GM19328 (cell line): ENCODE measurements around the gene SP8.

ENCODE experiments used
- ATAC-seq: cut with Tn5 transposase; IDR thresholded peaks from one replicate; pipeline ENCODE4 v1.9.1; 2021; ENCODE audit warnings: mild to moderate bottlenecking, moderate library complexity; ENCODE audit not compliant: unreplicated experiment

The SP8 gene

GRCh38 chr7:20795361-20795760, 8.7 kb upstream of the SP8 start:
- no peak for ATAC-seq

- ATAC-seq = no peak
Observed at GRCh38 chr7:20794676-20795075, 8.0 kb upstream of the SP8 start.

GRCh38 chr7:20793694-20794394, 7.2 kb upstream of the SP8 start:
- ATAC-seq = no peak

GRCh38 chr7:20793248-20793647, 6.6 kb upstream of the SP8 start:
- ATAC-seq = no peak

GRCh38 chr7:20791538-20792434, 5.1 kb upstream of the SP8 start:
- ATAC-seq = no peak

- no peak for ATAC-seq
Observed at GRCh38 chr7:20790375-20790774, 3.7 kb upstream of the SP8 start.

GRCh38 chr7:20788420-20788990, 1.8 kb upstream of the SP8 start:
- no peak for ATAC-seq

- no peak for ATAC-seq
Observed at GRCh38 chr7:20787660-20788419, 1.2 kb upstream of the SP8 start.

- no peak for ATAC-seq
Observed at GRCh38 chr7:20786421-20786778, 286 bp downstream of the SP8 start.

GRCh38 chr7:20786049-20786412, 655 bp downstream of the SP8 start:
- ATAC-seq = no peak

GRCh38 chr7:20785157-20786048, 1.3 kb downstream of the SP8 start:
- ATAC-seq = no peak

- no peak for ATAC-seq
Observed at GRCh38 chr7:20784388-20785156, 2.1 kb downstream of the SP8 start.

- ATAC-seq = no peak
Observed at GRCh38 chr7:20783700-20784387, 2.8 kb downstream of the SP8 start.

GRCh38 chr7:20783125-20783699, 3.5 kb downstream of the SP8 start:
- no peak for ATAC-seq

- ATAC-seq = no peak
Observed at GRCh38 chr7:20779041-20779440, 7.6 kb downstream of the SP8 start.

- ATAC-seq = no peak
Observed at GRCh38 chr7:20778063-20778721, 8.5 kb downstream of the SP8 start.

GRCh38 chr7:20777377-20778062, 9.2 kb downstream of the SP8 start:
- ATAC-seq = no peak

- ATAC-seq = no peak
Observed at GRCh38 chr7:20776942-20777341, 9.7 kb downstream of the SP8 start.
